CD14-positive monocyte (primary cell): ENCODE results near the gene HSPA12A. TPM values are rescaled to one million over a fixed set of nuclear protein-coding genes. Genes with fewer than 3 reads are reported as not detected.

Experiments used
- DNase-seq, 3 donors: peaks; one replicate each; pipeline ENCODE4 v3.0.0-alpha.2; 2011 to 2022
- H2AFZ ChIP-seq: 2 replicates; pipeline ENCODE4 v1.6.0; 2012; ENCODE audit warnings: mild to moderate bottlenecking, low read depth, low read length, inconsistent platforms; ENCODE audit not compliant: insufficient read depth, poor library complexity, severe bottlenecking
- H3K27ac ChIP-seq, 2 donors: 1 replicate in 1 of 2; 2 replicates in 1 of 2; pipeline ENCODE4 v1.5.1; 2012 to 2013; ENCODE audit warnings: low read length in 2 of 2, control low read depth in 1 of 2, inconsistent platforms in 1 of 2, low read depth in 1 of 2, mild to moderate bottlenecking in 1 of 2
- H3K27me3 ChIP-seq, 2 donors: one replicate each; pipeline versions ENCODE4 v1.6.0 to v1.6.1; 2011 to 2013; ENCODE audit warnings: low read length in 2 of 2; ENCODE audit not compliant: control insufficient read depth in 2 of 2, insufficient read depth in 2 of 2
- H3K36me3 ChIP-seq, 2 donors: replicated peaks in 1 of 2; 1 replicate in 1 of 2; 2 replicates in 1 of 2; pipeline versions ENCODE4 v1.5.1 to v1.6.1; 2012 to 2013; ENCODE audit warnings: low read length in 2 of 2, control low read depth in 1 of 2, inconsistent platforms in 1 of 2, mild to moderate bottlenecking in 1 of 2; ENCODE audit not compliant: insufficient read depth in 2 of 2, control insufficient read depth in 1 of 2
- H3K4me1 ChIP-seq, 2 donors: 1 replicate in 1 of 2; 2 replicates in 1 of 2; pipeline versions ENCODE4 v1.5.1 to v1.6.1; 2012 to 2013; ENCODE audit warnings: low read length in 2 of 2, control low read depth in 1 of 2, inconsistent platforms in 1 of 2, mild to moderate bottlenecking in 1 of 2, moderate library complexity in 1 of 2; ENCODE audit not compliant: insufficient read depth in 2 of 2, control insufficient read depth in 1 of 2
- H3K4me2 ChIP-seq: replicated peaks from 2 replicates; pipeline ENCODE3; 2012; ENCODE audit warnings: low read length, moderate library complexity, mild to moderate bottlenecking; ENCODE audit not compliant: poor library complexity, severe bottlenecking; ENCODE audit errors: extremely low read depth
- H3K4me3 ChIP-seq, 3 experiments: fragments of 200-600 bp in 1 of 3; sonication (generic) in 1 of 3; replicated peaks in 1 of 3; 1 replicate in 2 of 3; 2 replicates in 1 of 3; pipeline ENCODE4 v1.5.1; 2011 to 2013; ENCODE audit warnings: low read length in 3 of 3, mild to moderate bottlenecking in 3 of 3, control low read depth in 2 of 3, low read depth in 2 of 3, inconsistent platforms in 1 of 3, moderate library complexity in 1 of 3
- H3K79me2 ChIP-seq: 2 replicates; pipeline ENCODE4 v1.6.0; 2012; ENCODE audit warnings: mild to moderate bottlenecking, control low read depth, inconsistent platforms, low read length, moderate library complexity; ENCODE audit not compliant: insufficient read depth
- H3K9ac ChIP-seq: 2 replicates; pipeline ENCODE4 v1.6.0; 2017; ENCODE audit warnings: low read length, mild to moderate bottlenecking; ENCODE audit not compliant: insufficient read depth, poor library complexity, severe bottlenecking
- H3K9me3 ChIP-seq, 2 donors: replicated peaks in 1 of 2; 1 replicate in 1 of 2; 2 replicates in 1 of 2; pipeline versions ENCODE4 v1.5.1 to v1.6.1; 2012 to 2013; ENCODE audit warnings: low read length in 2 of 2, control low read depth in 1 of 2; ENCODE audit not compliant: control insufficient read depth in 1 of 2, insufficient read depth in 1 of 2
- H4K20me1 ChIP-seq: 2 replicates; pipeline ENCODE4 v1.6.0; 2012; ENCODE audit warnings: mild to moderate bottlenecking, low read length, control low read depth, moderate library complexity; ENCODE audit not compliant: insufficient read depth
- H3K27ac Mint-ChIP-seq, 7 donors: one replicate each; pipeline ENCODE4 v1.8.0; 2020; ENCODE audit warnings: mild to moderate bottlenecking in 7 of 7, mixed read lengths in 7 of 7, moderate library complexity in 6 of 7, inconsistent platforms in 2 of 7
- H3K27me3 Mint-ChIP-seq, 3 donors: one replicate each; pipeline ENCODE4 v1.8.0; 2021 to 2022; ENCODE audit warnings: low read depth in 3 of 3, mild to moderate bottlenecking in 3 of 3, mixed read lengths in 3 of 3, moderate library complexity in 3 of 3, inconsistent platforms in 1 of 3
- H3K36me3 Mint-ChIP-seq, 2 donors: one replicate each; pipeline ENCODE4 v1.8.0; 2020; ENCODE audit warnings: mixed read lengths in 2 of 2, inconsistent platforms in 1 of 2, mild to moderate bottlenecking in 1 of 2
- H3K4me1 Mint-ChIP-seq: one replicate; pipeline ENCODE4 v1.8.0; 2020; ENCODE audit warnings: mild to moderate bottlenecking, mixed read lengths
- H3K4me3 Mint-ChIP-seq, 2 donors: one replicate each; pipeline ENCODE4 v1.8.0; 2020; ENCODE audit warnings: mild to moderate bottlenecking in 2 of 2, mixed read lengths in 2 of 2, moderate library complexity in 1 of 2
- H3K9me3 Mint-ChIP-seq, 7 donors: one replicate each; pipeline ENCODE4 v1.8.0; 2020 to 2022; ENCODE audit warnings: mixed read lengths in 7 of 7, mild to moderate bottlenecking in 6 of 7, moderate library complexity in 6 of 7, inconsistent platforms in 2 of 7
- CTCF ChIP-seq: fragments of 200-600 bp; IDR thresholded peaks from one replicate; pipeline ENCODE4 v1.8.0; 2022; ENCODE audit warnings: antibody characterized with exemption, mild to moderate bottlenecking
- WGBS: methylation state at CpG from one replicate; pipeline ENCODE4 v1.1.5; 2013; ENCODE audit warnings: missing lambda C conversion rate; ENCODE audit not compliant: insufficient coverage; 5-methylcytosine and 5-hydroxymethylcytosine counted together
- intact Hi-C, 2 donors: fragments of 100-400 bp; cut with micrococcal nuclease; formaldehyde crosslinking; loops; one replicate each; pipeline versions ENCODE4 v1.15.0 to v1.15.1; 2023
- polyA plus RNA-seq, 3 donors: library from polyadenylated mRNA; depleted of rRNA in 1 of 3; unstranded in 2 of 3; stranded (reverse) in 1 of 3; fragments of 300-500 nt in 2 of 3; fragments of >200 nt in 1 of 3; fragmentation: Illumina TruSeq in 2 of 3; gene quantifications; 1 replicate in 2 of 3; 2 replicates in 1 of 3; pipeline ENCODE4 v1.2.3, GENCODE V29; 2012 to 2021

The HSPA12A gene
- polyA plus RNA-seq, 3 donors = 0.01 TPM; not detected in 2

GRCh38 chr10:116747325-116747724 lies 5.0 kb upstream of the HSPA12A start:
- WGBS = 76% methylated on average over 6 of the region's 7 CpGs
- intact Hi-C loops = no loop called here
- Histone ChIP-seq H3K4me1 (peaks cover 6 to 8% of the 10 kb centered on the region in 2 donors), H2AFZ (no peak overlapping the region), H3K9ac (no peak overlapping the region), H4K20me1 (no peaks in the 10 kb centered on the region), H3K79me2 (no peaks in the 10 kb centered on the region), H3K27me3 (peaks cover 13 to 32% of the 10 kb centered on the region in 2 donors), H3K9me3 (peaks cover 3 to 20% of the 10 kb centered on the region in 2 donors), H3K36me3 (no peaks in the 10 kb centered on the region), H3K4me3 (no peak overlapping the region), H3K27ac (no peak overlapping the region), H3K4me2 (no peak overlapping the region)
- Mint-ChIP-seq H3K9me3 (peaks cover 4 to 27% (median 12%) of the 10 kb centered on the region in 7 donors), H3K27me3 (peaks cover 35 to 54% (median 36%) of the 10 kb centered on the region in 3 donors), H3K4me3 (no peak overlapping the region), H3K27ac (peak overlapping the region in 1 of 7 donors; percentile 31), H3K4me1 (peaks cover 4% of the 10 kb centered on the region), H3K36me3 (peaks cover 0 to 1% of the 10 kb centered on the region in 2 donors)
- no peak for TF ChIP-seq CTCF
- DNase-seq = no peak

GRCh38 chr10:116744885-116745284 lies 2.5 kb upstream of the HSPA12A start:
- Mint-ChIP-seq H3K9me3 (peaks cover 0 to 26% (median 15%) of the 10 kb centered on the region in 7 donors), H3K4me3 (peak overlapping the region in 1 of 2 donors; percentile 82), H3K36me3 (peaks cover 0 to 1% of the 10 kb centered on the region in 2 donors), H3K27ac (no peak overlapping the region), H3K27me3 (peaks cover 52 to 69% (median 52%) of the 10 kb centered on the region in 3 donors), H3K4me1 (peaks cover 4% of the 10 kb centered on the region)
- Histone ChIP-seq H3K9me3 (peaks cover 0 to 30% of the 10 kb centered on the region in 2 donors), H3K4me1 (peaks cover 12 to 16% of the 10 kb centered on the region in 2 donors), H2AFZ (no peak overlapping the region), H3K4me2 (no peak overlapping the region), H4K20me1 (no peaks in the 10 kb centered on the region), H3K36me3 (no peaks in the 10 kb centered on the region), H3K27me3 (peaks cover 29 to 51% of the 10 kb centered on the region in 2 donors), H3K27ac (no peak overlapping the region), H3K9ac (no peak overlapping the region), H3K79me2 (no peaks in the 10 kb centered on the region), H3K4me3 (no peak overlapping the region)
- WGBS = 84% methylated on average over 6 of the region's 6 CpGs
- TF ChIP-seq CTCF = no peak
- intact Hi-C loops = no loop called here
- DNase-seq = no peak
